OCI-LY7 (cell line): Measurements from ENCODE around the gene GSTO1. TPM values are rescaled to one million over a fixed set of nuclear protein-coding genes. Genes with fewer than 3 reads are reported as not detected.
"Not testable (repeated sequence)": the region's sequence is repeated elsewhere in the genome, so short reads cannot be mapped to it uniquely, and the experiment has no call there.

Experiments
- BruUV-seq: library from RNA; stranded (reverse); fragments of 400-500 nt; replicated peaks from 2 replicates; lab custom pipeline; 2021; lab: Mats Ljungman, UMichigan
- CTCF ChIA-PET: fragments of 300-600 bp; sonication (Branson Sonifier 250); formaldehyde crosslinking; loops from one replicate; lab custom pipeline; 2022; ENCODE audit warnings: antibody characterized with exemption; ENCODE audit not compliant: unreplicated experiment; lab: Charles Lee
- POLR2A ChIA-PET: fragments of 300-600 bp; sonication (Branson Sonifier 250); formaldehyde crosslinking; loops from one replicate; lab custom pipeline; 2022; ENCODE audit warnings: antibody characterized with exemption; lab: Charles Lee
- DNase-seq: peaks from one replicate; pipeline ENCODE4 v3.0.0-alpha.2; 2015; ENCODE audit warnings: low spot score
- H2AFZ ChIP-seq: fragments of 200-600 bp; sonication (generic), shearing (Covaris generic); 2 replicates; pipeline ENCODE4 v1.6.1; 2014; ENCODE audit warnings: mild to moderate bottlenecking, antibody characterized with exemption, low read length, moderate library complexity
- H3K27ac ChIP-seq: fragments of 200-600 bp; sonication (generic); 2 replicates; pipeline ENCODE4 v1.5.1; 2014; ENCODE audit warnings: mixed run types, low read depth, mild to moderate bottlenecking, moderate library complexity, low read length, inconsistent platforms; ENCODE audit not compliant: poor library complexity, severe bottlenecking
- H3K36me3 ChIP-seq: fragments of 200-600 bp; sonication (generic); 2 replicates; pipeline ENCODE4 v1.6.1; 2014; ENCODE audit warnings: mild to moderate bottlenecking, antibody characterized with exemption, low read length, moderate library complexity, mixed read lengths; ENCODE audit not compliant: insufficient read depth
- H3K4me1 ChIP-seq: fragments of 200-600 bp; sonication (generic); 2 replicates; pipeline ENCODE4 v1.5.1; 2014; ENCODE audit warnings: mild to moderate bottlenecking, low read length; ENCODE audit not compliant: insufficient read depth, poor library complexity, severe bottlenecking
- H3K4me2 ChIP-seq: fragments of 200-600 bp; sonication (generic); 2 replicates; pipeline ENCODE4 v1.6.1; 2014; ENCODE audit warnings: mild to moderate bottlenecking, low read length
- H3K4me3 ChIP-seq: fragments of 200-600 bp; sonication (generic); 2 replicates; pipeline ENCODE4 v1.5.1; 2014; ENCODE audit warnings: mild to moderate bottlenecking, low read depth, low read length; ENCODE audit not compliant: poor library complexity, severe bottlenecking
- H3K79me2 ChIP-seq: fragments of 200-600 bp; sonication (generic); 2 replicates; pipeline ENCODE4 v1.6.1; 2016; ENCODE audit warnings: low read depth, mild to moderate bottlenecking, low read length, moderate library complexity, mixed read lengths; ENCODE audit not compliant: insufficient read depth
- H3K9me2 ChIP-seq: fragments of 200-600 bp; sonication (generic); 2 replicates; pipeline ENCODE4 v1.6.1; 2016; ENCODE audit warnings: mild to moderate bottlenecking, low read length, mixed read lengths; ENCODE audit not compliant: insufficient read depth
- H3K9me3 ChIP-seq: fragments of 200-600 bp; sonication (generic); 2 replicates; pipeline ENCODE4 v1.6.1; 2014; ENCODE audit warnings: mild to moderate bottlenecking, mixed run types, low read length, mixed read lengths
- H4K20me1 ChIP-seq: fragments of 200-600 bp; sonication (generic); 2 replicates; pipeline ENCODE4 v1.6.1; 2014; ENCODE audit warnings: mild to moderate bottlenecking, antibody characterized with exemption, low read length, moderate library complexity, mixed read lengths; ENCODE audit not compliant: insufficient read depth
- EZH2phosphoT487 ChIP-seq: fragments of 200-600 bp; sonication (generic); IDR thresholded peaks from 2 replicates; pipeline ENCODE4 v1.6.1; 2018; ENCODE audit warnings: low read depth, borderline replicate concordance, mild to moderate bottlenecking, mixed run types, antibody characterized with exemption, low read length, moderate library complexity, mixed read lengths
- intact Hi-C: fragments of 100-400 bp; cut with micrococcal nuclease; formaldehyde crosslinking; loops from one replicate; pipeline ENCODE4 v1.10.0; 2022; ENCODE audit not compliant: unreplicated experiment
- total RNA-seq, 2 experiments: library from RNA; depleted of rRNA in 1 of 2; stranded (reverse); fragments of >200 nt in 1 of 2; shearing (Covaris generic) in 1 of 2; gene quantifications; 2 replicates each; pipeline ENCODE4 v1.2.3, GENCODE V29; 2014 to 2022
- TF ChIP-seq, protein P1 (sequence below): fragments of 200-600 bp; sonication (generic); conservative IDR thresholded peaks from 2 replicates; pipeline ENCODE4 v1.5.1; 2014; ENCODE audit warnings: mild to moderate bottlenecking, antibody characterized with exemption, low read length, moderate library complexity, mixed read lengths

GSTO1 gene
- total RNA-seq, 2 experiments from 2014 or later = 1.7 to 27.4 TPM

DNA sequence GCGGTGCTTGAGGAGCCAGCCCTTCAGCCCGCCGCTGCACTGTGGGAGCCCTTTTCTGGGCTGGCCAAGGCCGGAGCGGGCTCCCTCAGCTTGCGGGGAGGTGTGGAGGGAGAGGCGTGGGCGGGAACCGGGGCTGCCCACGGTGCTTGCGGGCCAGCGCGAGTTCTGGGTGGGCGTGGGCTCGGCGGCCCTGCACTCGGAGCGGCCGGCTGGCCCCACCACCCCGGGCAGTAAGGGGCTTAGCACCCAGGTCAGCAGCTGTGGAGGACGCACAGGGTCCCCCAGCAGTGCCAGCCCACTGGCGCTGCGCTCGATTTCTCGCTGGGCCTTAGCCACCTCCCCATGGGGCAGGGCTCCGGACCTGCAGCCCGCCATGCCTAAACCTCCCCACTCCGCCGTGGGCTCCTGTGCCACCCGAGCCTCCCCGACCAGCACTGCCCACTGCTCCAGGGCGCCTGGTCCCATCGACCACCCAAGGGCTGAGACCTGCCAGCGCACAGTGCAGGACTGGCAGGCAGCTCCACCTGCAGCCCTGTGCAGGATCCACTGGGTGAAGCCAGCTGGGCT, 9.5 kb upstream of the GSTO1 start:
- Histone ChIP-seq H3K36me3 (no peaks in the 10 kb centered on the region), H3K79me2 (no peaks in the 10 kb centered on the region), H3K27ac (no peak overlapping the region), H3K4me1 (no peaks in the 10 kb centered on the region), H3K9me3 (peaks cover 11% of the 10 kb centered on the region), H4K20me1 (no peaks in the 10 kb centered on the region), H2AFZ (no peak overlapping the region), H3K9me2 (no peaks in the 10 kb centered on the region), H3K4me2 (no peak overlapping the region), H3K4me3 (no peak overlapping the region)
- ChIA-PET CTCF (no interaction called here), POLR2A (no interaction called here)
- TF ChIP-seq, protein P1, sequence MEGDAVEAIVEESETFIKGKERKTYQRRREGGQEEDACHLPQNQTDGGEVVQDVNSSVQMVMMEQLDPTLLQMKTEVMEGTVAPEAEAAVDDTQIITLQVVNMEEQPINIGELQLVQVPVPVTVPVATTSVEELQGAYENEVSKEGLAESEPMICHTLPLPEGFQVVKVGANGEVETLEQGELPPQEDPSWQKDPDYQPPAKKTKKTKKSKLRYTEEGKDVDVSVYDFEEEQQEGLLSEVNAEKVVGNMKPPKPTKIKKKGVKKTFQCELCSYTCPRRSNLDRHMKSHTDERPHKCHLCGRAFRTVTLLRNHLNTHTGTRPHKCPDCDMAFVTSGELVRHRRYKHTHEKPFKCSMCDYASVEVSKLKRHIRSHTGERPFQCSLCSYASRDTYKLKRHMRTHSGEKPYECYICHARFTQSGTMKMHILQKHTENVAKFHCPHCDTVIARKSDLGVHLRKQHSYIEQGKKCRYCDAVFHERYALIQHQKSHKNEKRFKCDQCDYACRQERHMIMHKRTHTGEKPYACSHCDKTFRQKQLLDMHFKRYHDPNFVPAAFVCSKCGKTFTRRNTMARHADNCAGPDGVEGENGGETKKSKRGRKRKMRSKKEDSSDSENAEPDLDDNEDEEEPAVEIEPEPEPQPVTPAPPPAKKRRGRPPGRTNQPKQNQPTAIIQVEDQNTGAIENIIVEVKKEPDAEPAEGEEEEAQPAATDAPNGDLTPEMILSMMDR = no peak
- no peak for TF ChIP-seq EZH2phosphoT487
- no TSS peak for BruUV-seq
- no peak for DNase-seq
- intact Hi-C loops = no loop called here

DNA sequence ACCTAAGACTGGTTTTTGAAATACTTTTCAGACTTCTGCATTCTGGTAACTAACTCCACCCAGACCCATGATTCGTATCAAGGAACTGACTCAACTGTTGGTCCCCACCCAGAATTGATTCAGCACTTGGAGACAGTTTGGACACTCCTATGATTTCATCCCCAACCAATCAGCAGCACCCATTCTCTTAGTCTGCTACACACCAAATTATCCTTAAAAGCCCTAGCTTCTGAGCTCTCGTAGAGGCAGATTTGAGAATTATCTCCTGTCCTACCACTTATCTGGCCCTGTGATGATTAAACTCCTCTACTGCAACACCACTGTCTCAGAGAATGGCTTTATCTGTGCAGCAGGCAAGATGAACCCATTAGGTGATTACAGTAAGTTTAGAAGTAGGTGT, 7.7 kb upstream of the GSTO1 start:
- Histone ChIP-seq H3K9me2 (no peaks in the 10 kb centered on the region), H3K4me3 (no peak overlapping the region), H3K9me3 (peaks cover 11% of the 10 kb centered on the region), H4K20me1 (no peaks in the 10 kb centered on the region), H3K79me2 (no peaks in the 10 kb centered on the region), H3K4me2 (no peak overlapping the region), H2AFZ (no peak overlapping the region), H3K4me1 (no peaks in the 10 kb centered on the region), H3K36me3 (no peaks in the 10 kb centered on the region), H3K27ac (no peak overlapping the region)
- intact Hi-C loops = no loop called here
- TF ChIP-seq EZH2phosphoT487 = no peak
- TF ChIP-seq, protein P1 = no peak
- CTCF ChIA-PET = no interaction called here
- POLR2A ChIA-PET = interaction anchor here (3.4 kb wide), 1 partner anchor 10 kb away, joined by 8 read pairs; no protein-coding TSS in a partner anchor
- no peak for DNase-seq
- no TSS peak for BruUV-seq

DNA sequence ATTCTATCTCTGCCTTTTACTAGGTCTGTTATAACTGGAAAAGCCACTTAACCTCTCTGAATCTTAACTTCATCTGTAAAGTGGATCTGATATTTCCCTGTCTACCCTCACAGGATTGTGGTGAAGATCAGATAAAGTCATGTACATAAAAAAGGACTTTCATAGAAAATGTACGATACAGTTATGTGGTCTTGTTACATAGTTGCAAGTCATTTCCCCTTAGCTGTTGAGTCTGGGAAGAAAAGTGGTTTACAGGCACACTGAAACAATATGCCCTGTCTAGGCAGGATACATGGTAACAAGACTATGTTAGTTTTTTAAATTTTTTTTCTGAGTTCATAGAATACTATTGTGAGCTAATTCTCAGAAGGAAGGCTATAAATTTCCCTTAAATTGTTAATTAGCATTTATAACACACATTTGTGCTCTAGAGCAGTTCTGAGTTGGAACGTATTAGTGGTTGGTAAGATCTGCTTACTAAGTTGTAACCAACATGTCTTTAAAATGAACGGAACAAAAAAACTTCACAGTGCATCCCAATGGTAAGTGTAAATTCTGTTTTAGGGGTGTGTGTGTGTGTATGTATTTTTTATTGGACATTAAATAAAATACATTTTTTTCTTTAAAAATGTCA, 7.1 kb upstream of the GSTO1 start:
- DNase-seq = no peak
- Histone ChIP-seq H2AFZ (no peak overlapping the region), H3K9me2 (no peaks in the 10 kb centered on the region), H3K27ac (no peak overlapping the region), H3K36me3 (no peaks in the 10 kb centered on the region), H4K20me1 (no peaks in the 10 kb centered on the region), H3K4me2 (no peak overlapping the region), H3K4me3 (no peak overlapping the region), H3K4me1 (no peaks in the 10 kb centered on the region), H3K79me2 (no peaks in the 10 kb centered on the region), H3K9me3 (peaks cover 11% of the 10 kb centered on the region)
- BruUV-seq = no TSS peak
- ChIA-PET CTCF (no interaction called here), POLR2A (interaction anchor here (3.4 kb wide), 1 partner anchor 10 kb away, joined by 8 read pairs; no protein-coding TSS in a partner anchor)
- intact Hi-C loops = no loop called here
- no peak for TF ChIP-seq EZH2phosphoT487
- TF ChIP-seq, protein P1 = no peak

DNA sequence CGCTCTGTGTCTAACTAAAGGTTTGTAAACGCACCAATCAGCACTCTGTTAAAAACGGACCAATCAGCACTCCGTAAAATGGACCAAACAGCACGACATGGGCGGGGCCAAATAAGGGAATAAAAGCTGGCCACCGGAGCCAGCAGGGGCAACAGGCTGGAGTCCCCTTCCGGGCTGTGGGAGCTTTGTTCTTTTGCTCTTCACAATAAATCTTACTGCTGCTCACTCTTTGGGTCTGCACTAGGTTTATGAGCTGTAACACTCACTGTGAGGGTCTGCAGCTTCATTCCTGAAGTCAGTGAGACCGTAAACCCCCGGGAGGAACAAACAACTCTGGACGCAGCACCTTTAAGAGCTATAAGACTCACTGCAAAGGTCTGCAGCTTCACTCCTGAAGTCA, 5.8 kb upstream of the GSTO1 start:
- CTCF ChIA-PET, H3K4me2 ChIP-seq, H3K9me2 ChIP-seq, H4K20me1 ChIP-seq, H3K36me3 ChIP-seq, H2AFZ ChIP-seq, DNase-seq, intact Hi-C loops, H3K4me3 ChIP-seq, H3K4me1 ChIP-seq, H3K27ac ChIP-seq, BruUV-seq, H3K79me2 ChIP-seq: not testable (repeated sequence)
- POLR2A ChIA-PET = interaction anchor here (2.1 to 3.4 kb wide), 2 partner anchors 8 to 18 kb away, joined by 7 to 8 read pairs; no protein-coding TSS in a partner anchor
- H3K9me3 ChIP-seq = peaks cover 11% of the 10 kb centered on the region
